SK-N-SH treated with all-trans-retinoic acid at 6 μM for 48 hours (cell line): Measurements from ENCODE around the gene FAM184B.

ENCODE experiments used
- BACH2 ChIP-seq: fragments of 250-450 bp; sonication (Bioruptor Pico); IDR thresholded peaks from 2 replicates; pipeline ENCODE4 v1.9.0; 2021; ENCODE audit warnings: mild to moderate bottlenecking, borderline replicate concordance
- CSDC2 ChIP-seq: fragments of 250-450 bp; sonication (Bioruptor Pico); IDR thresholded peaks from 2 replicates; pipeline ENCODE4 v1.5.0; 2020; ENCODE audit warnings: mild to moderate bottlenecking, moderate library complexity
- GLIS3 ChIP-seq: fragments of 250-450 bp; sonication (Bioruptor Pico); IDR thresholded peaks from 2 replicates; pipeline ENCODE4 v1.5.0; 2020; ENCODE audit warnings: mild to moderate bottlenecking, moderate library complexity
- ISL1 ChIP-seq: fragments of 250-450 bp; sonication (Bioruptor Pico); IDR thresholded peaks from 2 replicates; pipeline ENCODE4 v2.1.2; 2022; ENCODE audit warnings: mild to moderate bottlenecking, moderate library complexity
- PATZ1 ChIP-seq: fragments of 250-450 bp; sonication (Bioruptor Pico); IDR thresholded peaks from 2 replicates; pipeline ENCODE4 v1.8.0; 2020; ENCODE audit warnings: mild to moderate bottlenecking, moderate library complexity, borderline replicate concordance
- SNAI2 ChIP-seq: fragments of 250-450 bp; sonication (Bioruptor Pico); IDR thresholded peaks from 2 replicates; pipeline ENCODE4 v1.5.0; 2020; ENCODE audit warnings: mild to moderate bottlenecking, moderate library complexity
- ZC3H10 ChIP-seq: fragments of 250-450 bp; sonication (Bioruptor Pico); IDR thresholded peaks from 2 replicates; pipeline ENCODE4 v1.5.1; 2021; ENCODE audit warnings: mild to moderate bottlenecking, moderate library complexity
- ZFP3 ChIP-seq: fragments of 250-450 bp; sonication (Bioruptor Pico); IDR thresholded peaks from 2 replicates; pipeline ENCODE4 v1.5.0; 2020; ENCODE audit warnings: mild to moderate bottlenecking, moderate library complexity
- ZFP30 ChIP-seq: fragments of 450-650 bp; formaldehyde crosslinking; IDR thresholded peaks from 2 replicates; pipeline ENCODE4 v1.5.0; 2022; ENCODE audit warnings: mild to moderate bottlenecking, moderate library complexity

DNA sequence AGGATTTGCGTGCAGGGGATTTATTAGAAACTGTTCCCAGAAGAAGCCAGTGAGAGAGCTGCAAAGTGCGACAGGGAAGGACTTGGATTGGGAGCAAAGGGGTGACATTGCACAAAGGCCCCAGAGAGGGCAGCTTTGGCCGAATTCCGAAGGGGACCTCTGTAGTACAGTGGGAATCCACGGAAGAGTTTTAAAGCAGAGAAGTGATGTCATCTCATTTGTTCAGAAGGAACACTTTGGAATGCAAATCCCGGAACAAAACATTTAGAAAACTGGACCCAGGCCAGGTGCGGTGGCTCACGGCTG is 71.7 kb downstream of the FAM184B start:
- no peak for TF ChIP-seq SNAI2 (CRISPR knock-in tag)
- no peak for TF ChIP-seq ZC3H10
- TF ChIP-seq PATZ1 (CRISPR knock-in tag), result no peak
- no peak for TF ChIP-seq ZFP30
- no peak for TF ChIP-seq BACH2 (CRISPR knock-in tag)
- TF ChIP-seq ISL1 (CRISPR knock-in tag), result no peak
- TF ChIP-seq GLIS3 (CRISPR knock-in tag), result no peak
- no peak for TF ChIP-seq CSDC2 (CRISPR knock-in tag)
- TF ChIP-seq ZFP3 (CRISPR knock-in tag), result no peak
